ENCODE data around the gene RAD18. TPM values are rescaled to one million over a fixed set of nuclear protein-coding genes. Genes with fewer than 3 reads are reported as not detected.

The RAD18 gene
- total RNA-seq, 1 experiment from 2014 or later = 46.6 TPM

DNA sequence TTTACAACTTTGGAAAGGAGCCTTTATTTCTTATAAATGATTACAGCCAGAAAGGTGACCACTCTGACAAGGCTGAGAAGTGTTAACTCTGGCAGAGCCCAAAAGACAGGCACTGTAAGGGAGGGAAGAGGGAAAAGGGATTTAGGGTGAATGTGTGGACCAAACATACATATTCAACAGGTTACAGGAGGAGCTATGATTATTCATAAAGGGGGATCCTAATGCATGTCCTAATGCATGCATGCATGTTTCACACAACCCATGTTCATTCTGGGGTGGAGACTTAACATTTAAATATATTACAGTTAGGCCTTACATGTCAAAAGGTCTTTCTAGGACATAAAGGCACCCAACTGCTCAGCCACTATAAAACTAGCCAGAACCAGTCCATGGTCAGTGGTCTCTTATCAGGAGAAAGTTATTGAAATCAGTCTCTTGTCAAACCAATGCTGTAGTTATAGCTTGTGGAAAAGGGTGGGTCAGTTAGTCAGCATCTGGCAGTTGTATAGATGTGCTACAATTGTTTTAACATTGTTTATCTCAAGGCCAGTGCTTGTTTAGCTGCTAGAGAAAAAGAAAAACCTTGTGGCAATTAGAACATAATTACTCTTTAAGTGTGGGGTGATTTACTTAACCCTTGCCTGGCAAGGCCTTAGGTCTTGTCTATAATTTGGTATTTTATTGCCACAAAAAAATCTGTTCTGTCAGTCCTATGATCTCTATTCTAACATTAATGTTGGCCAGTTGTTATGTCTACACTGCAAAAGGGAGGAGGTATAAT, 77.5 kb downstream of the RAD18 start:
- intact Hi-C loops (cut with micrococcal nuclease) = no loop called here
- ChIA-PET POLR2A (ENCODE audit: unreplicated experiment) (no interaction called here), CTCF (interaction anchor here (1.0 kb wide), 1 partner anchor 116 kb away, joined by 3 read pairs; the partner anchor contains the start of gene OXTR)
- Histone ChIP-seq H3K36me3 (ENCODE audit: low read depth, low read length) (peaks cover 36% of the 10 kb centered on the region), H3K9ac (ENCODE audit: low read length) (no peak overlapping the region), H3K4me1 (ENCODE audit: insufficient read depth, low read length) (peaks cover 19% of the 10 kb centered on the region), H3F3A (ENCODE audit: low read length, unreplicated experiment) (no peaks in the 10 kb centered on the region), H3K9me3 (ENCODE audit: low read length) (no peaks in the 10 kb centered on the region), H3K9me2 (replicated peaks; ENCODE audit: low read length) (no peaks in the 10 kb centered on the region), H3K4me2 (ENCODE audit: low read length) (peak overlapping the region; percentile 3; the same call in 1 of the 2 replicates), H3K27ac (ENCODE audit: low read length) (no peak overlapping the region), H2AFZ (ENCODE audit: low read length) (no peak overlapping the region), H3K79me2 (ENCODE audit: low read length) (no peaks in the 10 kb centered on the region), H4K20me1 (ENCODE audit: low read length) (no peaks in the 10 kb centered on the region), H3K27me3 (ENCODE audit: low read length) (no peaks in the 10 kb centered on the region), H3K4me3 (ENCODE audit: low read length) (no peak overlapping the region)
- TF ChIP-seq EZH2phosphoT487 (IDR thresholded peaks at IDR 0.05; ENCODE audit: borderline replicate concordance, low read length) (no peak), EZH2 (IDR thresholded peaks at IDR 0.05; ENCODE audit: low read length, unreplicated experiment) (no peak)
- TF ChIP-seq, protein P1, sequence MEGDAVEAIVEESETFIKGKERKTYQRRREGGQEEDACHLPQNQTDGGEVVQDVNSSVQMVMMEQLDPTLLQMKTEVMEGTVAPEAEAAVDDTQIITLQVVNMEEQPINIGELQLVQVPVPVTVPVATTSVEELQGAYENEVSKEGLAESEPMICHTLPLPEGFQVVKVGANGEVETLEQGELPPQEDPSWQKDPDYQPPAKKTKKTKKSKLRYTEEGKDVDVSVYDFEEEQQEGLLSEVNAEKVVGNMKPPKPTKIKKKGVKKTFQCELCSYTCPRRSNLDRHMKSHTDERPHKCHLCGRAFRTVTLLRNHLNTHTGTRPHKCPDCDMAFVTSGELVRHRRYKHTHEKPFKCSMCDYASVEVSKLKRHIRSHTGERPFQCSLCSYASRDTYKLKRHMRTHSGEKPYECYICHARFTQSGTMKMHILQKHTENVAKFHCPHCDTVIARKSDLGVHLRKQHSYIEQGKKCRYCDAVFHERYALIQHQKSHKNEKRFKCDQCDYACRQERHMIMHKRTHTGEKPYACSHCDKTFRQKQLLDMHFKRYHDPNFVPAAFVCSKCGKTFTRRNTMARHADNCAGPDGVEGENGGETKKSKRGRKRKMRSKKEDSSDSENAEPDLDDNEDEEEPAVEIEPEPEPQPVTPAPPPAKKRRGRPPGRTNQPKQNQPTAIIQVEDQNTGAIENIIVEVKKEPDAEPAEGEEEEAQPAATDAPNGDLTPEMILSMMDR (conservative IDR thresholded peaks at IDR 0.05; ENCODE audit: low read depth, low read length) = no peak
- DNase-seq (no peak), ATAC-seq (no peak)
- BruUV-seq (replicated peaks) = no TSS peak

DNA sequence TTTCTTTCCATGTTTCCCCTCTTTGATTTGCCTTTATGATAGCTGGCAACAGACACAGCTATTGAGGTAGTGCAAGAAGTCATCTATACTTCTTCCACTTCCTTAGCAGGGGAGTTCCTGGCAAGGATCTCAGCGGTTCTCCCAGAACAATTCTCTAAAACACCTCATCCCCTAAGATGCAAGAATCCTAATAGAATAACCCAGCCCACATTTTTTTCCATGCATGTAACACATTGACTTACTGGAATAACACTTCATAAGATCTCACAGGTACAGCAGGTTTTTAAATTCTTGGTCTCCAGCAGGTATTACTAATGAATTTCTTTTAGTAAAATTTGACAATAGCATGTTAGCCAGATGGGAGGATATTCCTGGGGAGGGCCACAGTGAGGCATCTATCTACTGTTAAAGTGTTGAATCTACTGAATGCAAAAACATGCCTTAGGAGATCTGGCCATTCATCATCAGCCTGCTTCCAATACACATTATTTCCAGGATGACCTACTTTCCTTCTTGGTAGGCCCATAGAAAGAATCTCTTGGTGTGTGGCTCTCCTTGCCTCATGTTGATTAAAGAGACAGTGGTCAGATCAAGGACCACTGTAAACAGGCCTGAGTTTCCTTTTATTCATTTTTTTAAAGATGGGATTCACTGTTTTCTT, 78.5 kb downstream of the RAD18 start:
- Histone ChIP-seq H3K4me1 (ENCODE audit: insufficient read depth, low read length) (peaks cover 19% of the 10 kb centered on the region), H3K4me3 (ENCODE audit: low read length) (no peak overlapping the region), H3K4me2 (ENCODE audit: low read length) (no peak overlapping the region), H4K20me1 (ENCODE audit: low read length) (no peaks in the 10 kb centered on the region), H3K9me2 (replicated peaks; ENCODE audit: low read length) (no peaks in the 10 kb centered on the region), H3F3A (ENCODE audit: low read length, unreplicated experiment) (no peaks in the 10 kb centered on the region), H3K9me3 (ENCODE audit: low read length) (no peaks in the 10 kb centered on the region), H3K79me2 (ENCODE audit: low read length) (no peaks in the 10 kb centered on the region), H3K27ac (ENCODE audit: low read length) (no peak overlapping the region), H3K36me3 (ENCODE audit: low read depth, low read length) (peaks cover 37% of the 10 kb centered on the region), H2AFZ (ENCODE audit: low read length) (no peak overlapping the region), H3K27me3 (ENCODE audit: low read length) (no peaks in the 10 kb centered on the region), H3K9ac (ENCODE audit: low read length) (no peak overlapping the region)
- ATAC-seq = no peak
- ChIA-PET POLR2A (ENCODE audit: unreplicated experiment) (no interaction called here), CTCF (interaction anchor here (1.0 kb wide), 1 partner anchor 115 kb away, joined by 3 read pairs; the partner anchor contains the start of gene OXTR)
- no peak for DNase-seq
- no peak for TF ChIP-seq EZH2phosphoT487 (IDR thresholded peaks at IDR 0.05; ENCODE audit: borderline replicate concordance, low read length)
- no TSS peak for BruUV-seq (replicated peaks)
- intact Hi-C loops (cut with micrococcal nuclease) = no loop called here

GRCh38 chr3:8882642-8883041, 80.6 kb downstream of the RAD18 start:
- Histone ChIP-seq H3K9ac (ENCODE audit: low read length) (no peak overlapping the region), H2AFZ (ENCODE audit: low read length) (no peak overlapping the region), H3K4me1 (ENCODE audit: insufficient read depth, low read length) (peaks cover 19% of the 10 kb centered on the region), H3K27me3 (ENCODE audit: low read length) (no peaks in the 10 kb centered on the region), H3F3A (ENCODE audit: low read length, unreplicated experiment) (no peaks in the 10 kb centered on the region), H3K9me2 (replicated peaks; ENCODE audit: low read length) (no peaks in the 10 kb centered on the region), H3K9me3 (ENCODE audit: low read length) (no peaks in the 10 kb centered on the region), H3K36me3 (ENCODE audit: low read depth, low read length) (peaks cover 41% of the 10 kb centered on the region), H3K4me3 (ENCODE audit: low read length) (no peak overlapping the region), H4K20me1 (ENCODE audit: low read length) (no peaks in the 10 kb centered on the region), H3K4me2 (ENCODE audit: low read length) (no peak overlapping the region), H3K27ac (ENCODE audit: low read length) (no peak overlapping the region), H3K79me2 (ENCODE audit: low read length) (no peaks in the 10 kb centered on the region)
- intact Hi-C loops (cut with micrococcal nuclease) = no loop called here
- no TSS peak for BruUV-seq (replicated peaks)
- ChIA-PET CTCF (no interaction called here), POLR2A (ENCODE audit: unreplicated experiment) (no interaction called here)
- ATAC-seq (no peak), DNase-seq (no peak)
- TF ChIP-seq, protein P1 (conservative IDR thresholded peaks at IDR 0.05; ENCODE audit: low read depth, low read length) = no peak
- TF ChIP-seq EZH2 (IDR thresholded peaks at IDR 0.05; ENCODE audit: low read length, unreplicated experiment) (no peak), EZH2phosphoT487 (IDR thresholded peaks at IDR 0.05; ENCODE audit: borderline replicate concordance, low read length) (no peak)

Data from PC-3 (cell line).